Measurements from ENCODE around the gene LYSMD3. TPM values are rescaled to one million over a fixed set of nuclear protein-coding genes. Genes with fewer than 3 reads are reported as not detected.

Gene LYSMD3
- total RNA-seq, 1 donor from 2014 or later = 19.8 TPM

DNA sequence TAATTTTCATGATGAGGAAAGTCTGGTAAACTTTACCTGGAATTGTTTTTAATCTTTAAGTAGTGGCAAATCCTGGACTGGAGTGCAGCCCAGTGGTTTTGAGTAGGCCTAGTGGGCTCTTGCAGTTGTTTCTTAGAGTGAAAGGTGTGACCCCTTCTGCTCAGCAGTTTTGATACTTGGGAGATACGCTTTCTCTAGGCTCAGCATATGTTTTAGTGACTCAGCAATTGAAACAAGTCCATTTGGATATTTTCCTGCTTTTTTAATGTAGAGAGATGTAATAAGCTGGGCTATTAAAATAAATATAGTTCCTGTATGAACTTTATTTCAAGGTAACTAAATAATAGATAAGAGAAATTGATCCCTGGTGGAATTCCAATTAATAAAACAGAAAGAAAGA lies 48.7 kb downstream of the LYSMD3 start:
- H3K9me3 ChIP-seq (replicated peaks) = no peaks in the 10 kb centered on the region
- no peaks in the 10 kb centered on the region for H3K4me1 ChIP-seq

DNA sequence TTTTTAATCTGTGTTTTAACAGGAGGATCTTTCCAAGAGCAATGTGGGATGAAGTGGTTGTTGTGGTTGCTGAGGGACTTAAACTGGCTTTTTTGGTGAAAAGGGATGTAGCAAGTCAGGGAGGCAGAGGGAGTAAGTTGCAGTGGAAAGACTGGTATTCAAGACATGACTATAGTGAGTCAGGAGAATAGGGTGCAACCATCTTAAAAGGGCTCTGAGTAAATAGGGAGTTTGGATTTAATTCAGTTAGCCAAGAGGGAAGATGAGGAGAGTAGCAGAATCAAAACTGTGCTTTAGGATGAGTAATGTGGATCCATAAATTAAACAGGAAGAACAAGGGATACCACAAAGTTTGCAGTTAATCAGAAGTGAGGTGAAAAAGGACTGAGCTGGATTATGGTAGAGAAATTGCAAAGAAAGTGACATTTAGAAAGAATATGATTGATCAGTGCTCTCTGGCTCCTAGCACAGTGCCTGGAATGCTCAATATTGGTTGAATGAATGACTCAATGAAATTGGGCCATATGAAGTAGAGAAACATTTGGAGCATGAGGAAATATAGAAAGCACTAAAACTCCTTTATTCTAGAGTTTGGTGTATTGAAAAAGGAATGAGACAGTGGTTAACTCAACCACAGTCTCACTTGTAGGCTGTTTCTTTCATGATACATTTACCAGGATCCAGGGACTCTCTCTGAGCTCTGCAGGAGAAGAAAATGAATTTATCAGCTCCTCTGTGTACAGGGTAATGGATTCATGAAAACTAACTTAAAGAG lies 49.6 kb downstream of the LYSMD3 start:
- H3K27ac ChIP-seq (replicated peaks) = no peak overlapping the region
- no peaks in the 10 kb centered on the region for H3K9me3 ChIP-seq (replicated peaks)
- peaks cover 8% of the 10 kb centered on the region for H3K4me1 ChIP-seq
- no peak for DNase-seq
- no peaks in the 10 kb centered on the region for H3K36me3 ChIP-seq
- TF ChIP-seq, protein P1, sequence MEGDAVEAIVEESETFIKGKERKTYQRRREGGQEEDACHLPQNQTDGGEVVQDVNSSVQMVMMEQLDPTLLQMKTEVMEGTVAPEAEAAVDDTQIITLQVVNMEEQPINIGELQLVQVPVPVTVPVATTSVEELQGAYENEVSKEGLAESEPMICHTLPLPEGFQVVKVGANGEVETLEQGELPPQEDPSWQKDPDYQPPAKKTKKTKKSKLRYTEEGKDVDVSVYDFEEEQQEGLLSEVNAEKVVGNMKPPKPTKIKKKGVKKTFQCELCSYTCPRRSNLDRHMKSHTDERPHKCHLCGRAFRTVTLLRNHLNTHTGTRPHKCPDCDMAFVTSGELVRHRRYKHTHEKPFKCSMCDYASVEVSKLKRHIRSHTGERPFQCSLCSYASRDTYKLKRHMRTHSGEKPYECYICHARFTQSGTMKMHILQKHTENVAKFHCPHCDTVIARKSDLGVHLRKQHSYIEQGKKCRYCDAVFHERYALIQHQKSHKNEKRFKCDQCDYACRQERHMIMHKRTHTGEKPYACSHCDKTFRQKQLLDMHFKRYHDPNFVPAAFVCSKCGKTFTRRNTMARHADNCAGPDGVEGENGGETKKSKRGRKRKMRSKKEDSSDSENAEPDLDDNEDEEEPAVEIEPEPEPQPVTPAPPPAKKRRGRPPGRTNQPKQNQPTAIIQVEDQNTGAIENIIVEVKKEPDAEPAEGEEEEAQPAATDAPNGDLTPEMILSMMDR (IDR thresholded peaks at IDR 0.05; ENCODE audit: borderline replicate concordance) = no peak
- H3K27me3 ChIP-seq (ENCODE audit: low read depth) = no peaks in the 10 kb centered on the region
- H3K4me3 ChIP-seq = no peak overlapping the region
- intact Hi-C loops (cut with micrococcal nuclease) = loop anchor here (10.0 kb wide), 1 partner anchor 45 kb away; the partner anchor contains the start of gene LYSMD3

More for the DNA sequence above, 48.7 kb downstream of the LYSMD3 start:
- H3K36me3 ChIP-seq = no peaks in the 10 kb centered on the region
- TF ChIP-seq, protein P1 (IDR thresholded peaks at IDR 0.05; ENCODE audit: borderline replicate concordance) = no peak
- H3K4me3 ChIP-seq = no peak overlapping the region
- H3K27me3 ChIP-seq (ENCODE audit: low read depth) = no peaks in the 10 kb centered on the region
- intact Hi-C loops (cut with micrococcal nuclease) = no loop called here
- no peak overlapping the region for H3K27ac ChIP-seq (replicated peaks)
- no peak for DNase-seq

- TF ChIP-seq, protein P1 (IDR thresholded peaks at IDR 0.05; ENCODE audit: borderline replicate concordance) = no peak
- H3K4me3 ChIP-seq = peak overlapping the region; percentile 29
- H3K36me3 ChIP-seq = no peaks in the 10 kb centered on the region
- no peaks in the 10 kb centered on the region for H3K27me3 ChIP-seq (ENCODE audit: low read depth)
- intact Hi-C loops (cut with micrococcal nuclease) = loop anchor here (10.0 kb wide), 1 partner anchor 47 kb away; the partner anchor contains the start of gene LYSMD3
- H3K9me3 ChIP-seq (replicated peaks) = no peaks in the 10 kb centered on the region
- H3K4me1 ChIP-seq = peaks cover 27% of the 10 kb centered on the region
- no peak for DNase-seq
- H3K27ac ChIP-seq (replicated peaks) = no peak overlapping the region
These were observed 51.7 kb downstream of the LYSMD3 start for GRCh38 chr5:90477621-90478215.

- peaks cover 34% of the 10 kb centered on the region for H3K4me1 ChIP-seq
- TF ChIP-seq, protein P1 (IDR thresholded peaks at IDR 0.05; ENCODE audit: borderline replicate concordance) = no peak
- no peaks in the 10 kb centered on the region for H3K9me3 ChIP-seq (replicated peaks)
- intact Hi-C loops (cut with micrococcal nuclease) = loop anchor here (10.0 kb wide), 1 partner anchor 48 kb away; the partner anchor contains the start of gene LYSMD3
- no peak overlapping the region for H3K27ac ChIP-seq (replicated peaks)
- DNase-seq = no peak
- peak overlapping the region; percentile 29 for H3K4me3 ChIP-seq
- no peaks in the 10 kb centered on the region for H3K27me3 ChIP-seq (ENCODE audit: low read depth)
- H3K36me3 ChIP-seq = no peaks in the 10 kb centered on the region
These were observed 52.3 kb downstream of the LYSMD3 start for GRCh38 chr5:90477073-90477472.

- Histone ChIP-seq H3K27me3 (ENCODE audit: low read depth) (no peaks in the 10 kb centered on the region), H3K9me3 (replicated peaks) (no peaks in the 10 kb centered on the region), H3K4me3 (no peak overlapping the region), H3K27ac (replicated peaks) (no peak overlapping the region), H3K36me3 (no peaks in the 10 kb centered on the region), H3K4me1 (peaks cover 35% of the 10 kb centered on the region)
- intact Hi-C loops (cut with micrococcal nuclease) = loop anchor here (10.0 kb wide), 1 partner anchor 48 kb away; the partner anchor contains the start of gene LYSMD3
- no peak for DNase-seq
- TF ChIP-seq, protein P1 (IDR thresholded peaks at IDR 0.05; ENCODE audit: borderline replicate concordance) = no peak
These were observed 53.0 kb downstream of the LYSMD3 start for GRCh38 chr5:90476391-90476790.
